Activated T-cell treated with anti-CD3 and anti-CD28 coated beads, Interleukin-2, amount 50 U/mL, for 1 hour (primary cell): Measurements from ENCODE around the gene HAX1.
"Not testable (repeated sequence)": the region's sequence is repeated elsewhere in the genome, so short reads cannot be mapped to it uniquely, and the experiment has no call there.

Experiments
- DNase-seq: peaks from one replicate; pipeline ENCODE4 v3.0.0-alpha.2; 2020

HAX1 gene

DNA sequence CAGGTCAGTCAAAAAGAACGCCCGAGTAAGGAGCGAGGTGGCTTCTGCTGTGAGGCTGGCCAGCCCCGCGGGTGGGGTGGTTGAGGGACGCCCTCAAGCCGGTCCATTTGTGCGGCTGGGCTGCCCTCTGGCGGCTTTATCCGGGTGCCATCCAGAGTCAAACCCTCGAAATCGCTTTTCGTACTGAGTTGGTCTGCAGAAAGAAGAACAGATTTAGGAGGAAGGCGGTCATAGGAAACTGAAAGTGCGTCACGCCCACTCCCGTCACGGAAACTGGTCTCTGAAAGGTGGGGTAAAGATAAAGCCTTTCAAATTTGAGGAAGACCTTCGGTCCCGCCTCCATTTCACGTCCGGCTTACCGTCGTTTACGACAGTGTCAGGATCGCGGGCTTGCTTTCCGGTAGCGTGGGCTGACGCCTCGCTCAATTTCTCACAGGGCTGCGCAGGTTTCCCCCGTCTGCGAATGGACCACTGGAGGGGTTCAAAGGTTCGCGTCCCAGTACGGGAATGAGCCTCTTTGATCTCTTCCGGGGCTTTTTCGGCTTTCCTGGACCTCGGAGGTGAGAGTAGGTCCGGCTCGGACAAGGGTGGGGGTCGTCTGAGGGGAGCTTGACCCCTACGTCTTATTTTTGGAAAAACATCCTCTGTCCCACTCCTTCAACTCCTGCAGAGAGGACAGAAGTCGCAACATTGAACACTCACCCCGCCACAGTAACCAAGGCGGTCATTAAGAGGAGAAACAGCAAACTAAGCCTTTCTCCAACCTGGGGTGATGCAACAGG, at the start of gene HAX1:
Gene HAX1, plus strand, starts transcription at position 413 of the 782 bp plus-strand sequence. Its CDS starts 95 bp downstream, at position 508.
- DNase-seq: peak; percentile 95

DNA sequence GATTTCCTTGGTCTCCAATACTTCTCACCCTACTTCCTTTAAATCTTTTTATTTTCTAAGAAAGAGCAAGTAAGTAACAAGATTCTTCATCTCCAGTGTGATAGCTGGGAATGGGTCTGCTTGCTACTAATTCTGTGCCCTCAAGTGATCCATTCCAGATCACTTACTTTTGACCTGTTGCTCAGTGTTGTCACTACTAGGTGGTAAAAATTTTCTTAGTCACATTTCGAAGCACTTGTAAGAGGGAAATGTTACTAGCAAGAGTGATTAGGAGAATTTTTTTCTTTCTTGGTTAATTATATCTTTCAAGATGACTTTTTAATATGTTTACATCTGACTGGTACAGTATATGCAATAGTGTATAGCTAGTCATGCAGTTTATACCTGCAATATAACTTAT, 49.5 kb upstream of the HAX1 start:
- no peak for DNase-seq

DNA sequence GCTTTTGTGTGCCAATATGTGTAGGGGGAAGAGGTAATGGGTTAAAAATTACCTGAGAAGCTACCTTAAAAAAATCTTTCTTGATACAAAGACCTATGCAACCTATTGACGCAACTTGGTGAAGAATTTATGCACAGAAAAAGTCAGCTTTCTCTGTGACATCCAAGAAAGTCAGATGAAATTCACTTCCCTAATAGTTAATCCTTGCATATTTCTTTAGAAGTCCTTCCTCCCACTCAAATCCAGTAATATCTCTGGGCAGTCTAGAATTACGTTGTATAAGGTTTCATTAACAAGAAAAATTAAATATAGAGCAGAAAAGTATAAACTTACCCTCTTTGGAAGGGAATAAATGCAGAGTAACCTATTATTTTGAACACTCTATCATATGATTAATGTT, 48.8 kb upstream of the HAX1 start:
- no peak for DNase-seq

DNA sequence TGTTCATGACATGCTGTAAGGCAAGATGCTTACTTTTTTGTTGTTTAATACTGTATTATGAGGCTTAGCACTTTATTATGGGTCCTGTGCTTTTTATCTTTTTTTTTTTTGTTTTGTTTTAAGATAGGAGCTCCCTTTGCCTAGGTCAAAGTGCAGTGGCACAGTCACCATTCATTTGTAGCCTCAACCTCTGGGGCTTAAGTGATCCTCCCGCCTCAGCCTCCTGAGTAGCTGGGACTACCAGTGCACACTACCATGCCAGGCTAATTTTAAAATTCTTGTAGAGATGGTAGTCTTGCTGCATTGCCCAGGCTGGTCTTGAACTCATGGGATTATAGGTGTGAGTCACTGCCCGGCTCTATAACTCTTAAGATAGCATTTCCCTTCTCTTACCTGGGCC, 47.1 kb upstream of the HAX1 start:
- DNase-seq: no peak

DNA sequence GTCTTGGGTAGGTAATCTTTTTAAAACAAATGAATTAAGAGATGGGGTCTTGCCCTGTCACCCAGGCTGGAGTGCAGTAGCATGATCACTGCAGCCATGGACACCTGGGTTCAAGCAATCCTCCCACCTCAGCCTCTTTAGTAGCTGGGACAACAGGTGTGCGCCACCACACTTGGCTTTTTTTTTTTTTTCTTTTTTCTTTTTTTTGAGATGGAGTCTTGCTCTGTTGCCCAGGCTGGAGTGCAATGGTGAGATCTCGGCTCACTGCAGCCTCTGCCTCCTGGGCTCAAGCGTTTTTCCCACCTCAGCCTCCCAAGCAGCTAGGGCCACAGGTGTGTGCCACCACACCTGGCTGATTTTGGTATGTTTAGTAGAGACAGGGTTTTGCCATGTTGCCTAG, 41.3 kb upstream of the HAX1 start:
- not testable (repeated sequence) for DNase-seq

DNA sequence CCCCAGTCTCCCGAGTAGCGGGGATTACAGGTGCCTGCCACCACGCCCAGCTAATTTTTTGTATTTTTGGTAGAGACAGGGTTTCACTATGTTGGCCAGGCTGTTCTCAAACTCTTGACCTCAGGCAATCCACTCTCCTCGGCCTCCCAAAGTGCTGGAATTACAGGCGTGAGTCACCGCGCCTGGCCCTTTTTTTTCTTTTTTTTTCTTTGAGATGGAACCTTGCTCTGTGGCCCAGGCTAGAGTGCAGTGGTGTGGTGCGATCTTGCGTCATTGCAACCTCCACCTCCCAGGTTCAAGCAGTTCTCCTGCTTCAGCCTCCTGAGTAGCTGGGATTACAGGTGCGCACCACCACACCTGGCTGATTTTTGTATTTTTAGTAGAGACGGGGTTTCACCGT, 39.3 kb upstream of the HAX1 start:
- DNase-seq: not testable (repeated sequence)

DNA sequence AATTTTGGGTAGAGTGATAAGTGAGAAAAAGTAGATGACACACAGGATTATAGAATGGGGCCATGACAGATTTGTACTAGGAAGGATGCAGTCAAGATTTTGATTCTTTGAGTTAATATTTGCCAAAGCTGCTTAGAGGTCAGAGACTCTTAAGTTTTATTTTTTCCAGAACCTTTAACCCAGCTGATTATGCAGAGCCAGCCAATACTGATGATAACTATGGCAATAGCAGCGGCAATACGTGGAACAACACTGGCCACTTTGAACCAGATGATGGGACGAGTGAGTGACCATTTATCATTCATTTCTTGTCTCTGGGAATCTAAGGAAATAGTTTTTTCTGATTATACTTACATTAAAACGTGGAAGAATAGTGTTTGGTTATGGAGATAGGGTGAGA, 35.6 kb upstream of the HAX1 start:
- no peak for DNase-seq

DNA sequence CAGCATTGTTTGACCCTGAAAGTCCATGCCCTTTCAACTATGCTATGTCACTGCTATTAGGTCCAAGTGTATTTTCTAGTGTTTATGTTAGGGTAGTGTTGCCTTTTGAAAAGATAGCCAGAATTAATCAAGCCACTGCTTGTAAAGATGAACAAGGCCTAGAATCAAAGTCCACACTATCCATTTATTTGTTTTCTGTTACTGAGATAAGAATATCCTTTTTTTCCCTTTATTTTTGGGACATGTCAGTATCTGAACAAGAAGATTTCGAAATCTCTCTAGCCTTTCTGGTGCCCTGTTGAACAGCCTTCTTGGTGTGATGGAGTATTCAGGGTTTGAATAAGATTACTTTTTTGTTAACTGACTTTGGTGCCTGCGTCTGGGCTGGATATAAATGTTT, 35.0 kb upstream of the HAX1 start:
- DNase-seq: no peak

DNA sequence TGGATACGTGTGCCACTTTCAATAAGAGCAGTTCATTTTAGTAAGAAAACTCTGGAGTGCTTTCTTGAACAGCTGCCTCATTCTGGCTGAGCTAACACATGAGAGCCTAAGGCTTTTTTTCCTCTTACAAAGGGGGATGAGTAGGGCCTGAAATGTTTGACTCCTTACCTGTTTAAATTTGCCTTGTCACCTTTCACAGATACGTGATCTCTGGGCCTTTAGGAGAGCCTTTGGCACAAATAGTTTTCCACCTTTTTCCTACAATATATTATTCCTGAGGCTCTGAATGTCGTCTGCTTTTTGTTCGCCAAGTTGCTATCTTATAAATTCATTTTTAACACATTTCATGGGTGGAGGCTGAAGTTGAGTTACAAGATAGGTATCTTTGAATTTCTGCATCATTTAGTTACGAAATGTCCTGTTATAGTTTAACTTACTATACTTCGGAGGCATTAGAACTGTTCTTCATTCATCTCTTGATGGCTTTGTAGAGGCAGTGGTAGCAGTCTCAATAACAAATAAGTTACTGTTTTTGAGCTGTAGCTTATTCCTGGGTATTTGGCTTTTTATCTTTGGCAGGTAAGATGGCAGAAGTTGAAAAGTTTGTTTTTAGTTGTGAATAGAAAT, 34.4 kb upstream of the HAX1 start:
- no peak for DNase-seq

DNA sequence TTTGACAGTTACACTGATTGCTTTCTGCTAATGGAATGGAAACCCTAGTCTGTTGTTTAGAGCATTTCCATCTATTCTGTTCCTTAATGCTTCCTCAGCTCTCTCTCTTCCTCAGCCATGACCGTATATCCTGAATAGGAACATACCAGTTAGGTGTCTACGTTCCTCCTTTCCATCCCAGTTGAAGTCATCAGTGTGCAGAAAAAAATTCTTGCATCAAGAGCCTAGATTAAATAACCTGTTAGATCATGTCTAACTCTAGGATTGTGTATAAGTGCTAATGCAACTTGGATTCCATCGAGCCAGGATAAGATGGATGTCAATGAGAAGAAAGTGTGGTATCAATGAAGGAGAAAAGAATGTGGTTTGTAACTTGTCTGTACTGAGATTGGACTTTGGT, 32.9 kb upstream of the HAX1 start:
- no peak for DNase-seq

DNA sequence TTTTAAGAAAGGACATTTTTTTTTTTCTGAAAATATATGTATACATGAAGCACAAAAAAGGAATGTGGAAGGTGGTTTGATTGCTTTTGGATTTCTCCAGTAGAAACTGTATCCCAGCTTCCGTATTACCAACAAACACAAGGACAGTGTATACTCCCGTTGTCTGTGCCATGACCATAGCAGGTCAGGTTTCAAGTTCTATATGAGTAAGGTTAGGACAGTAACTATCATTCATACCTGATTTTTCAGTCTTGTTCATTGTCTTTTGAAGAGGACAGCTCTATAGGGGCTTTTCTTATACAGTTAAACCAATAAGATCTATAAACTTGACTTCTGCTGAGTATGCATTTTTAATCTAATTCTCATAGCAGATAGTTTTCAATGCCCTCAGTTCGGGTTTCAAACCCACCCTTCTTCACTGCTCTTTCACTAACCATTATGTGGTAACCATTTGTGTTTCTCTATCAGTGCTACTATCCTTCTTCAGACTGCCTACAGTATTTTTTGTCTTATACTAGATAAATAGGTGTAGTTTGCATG, 32.1 kb upstream of the HAX1 start:
- no peak for DNase-seq

DNA sequence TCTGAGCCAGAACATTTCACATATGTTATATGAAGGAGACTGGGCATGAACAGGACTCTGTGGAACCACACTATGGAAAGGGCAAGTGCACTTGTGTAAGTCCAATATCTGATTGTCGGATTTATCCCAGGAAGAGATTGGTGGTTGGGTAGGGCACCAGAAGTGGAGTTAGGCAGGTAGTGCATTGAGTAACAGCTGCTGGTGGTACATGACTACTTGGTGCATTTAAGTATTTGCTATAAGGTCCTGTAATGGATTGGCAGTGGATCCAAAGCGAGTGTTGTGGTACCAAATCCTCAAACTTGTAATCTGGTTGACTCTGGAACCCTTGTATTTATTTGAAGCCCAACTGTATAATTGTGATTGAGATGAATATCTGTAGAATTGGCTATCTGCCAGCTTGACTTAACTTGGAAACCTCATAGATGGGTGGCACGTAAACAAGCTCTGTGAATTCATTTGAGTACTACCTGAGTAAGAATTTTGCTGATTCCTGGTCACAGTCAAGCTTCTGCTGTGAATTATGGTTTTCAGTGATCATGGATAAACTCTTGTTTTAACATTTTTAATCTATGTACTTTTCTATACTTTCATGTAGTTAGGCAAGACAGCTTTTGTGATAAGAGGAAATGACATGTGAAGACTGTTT, 30.6 kb upstream of the HAX1 start:
- DNase-seq: no peak

DNA sequence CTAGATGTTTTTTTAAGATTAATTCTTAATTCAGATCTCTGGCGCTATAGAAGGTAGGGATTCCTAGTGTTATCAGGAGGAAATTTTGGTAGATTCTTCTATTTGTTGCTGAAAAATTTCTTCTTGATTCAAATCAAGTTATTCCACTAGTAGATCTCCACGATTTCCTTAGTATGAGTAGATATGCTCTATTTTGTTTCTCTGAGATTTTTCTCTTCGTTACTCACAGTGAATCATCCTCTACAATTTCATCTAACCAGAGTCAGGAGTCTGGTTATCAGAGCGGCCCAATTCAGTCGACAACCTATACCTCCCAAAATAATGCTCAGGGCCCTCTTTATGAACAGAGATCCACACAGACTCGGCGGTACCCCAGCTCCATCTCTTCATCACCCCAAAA, 18.8 kb upstream of the HAX1 start:
- no peak for DNase-seq

DNA sequence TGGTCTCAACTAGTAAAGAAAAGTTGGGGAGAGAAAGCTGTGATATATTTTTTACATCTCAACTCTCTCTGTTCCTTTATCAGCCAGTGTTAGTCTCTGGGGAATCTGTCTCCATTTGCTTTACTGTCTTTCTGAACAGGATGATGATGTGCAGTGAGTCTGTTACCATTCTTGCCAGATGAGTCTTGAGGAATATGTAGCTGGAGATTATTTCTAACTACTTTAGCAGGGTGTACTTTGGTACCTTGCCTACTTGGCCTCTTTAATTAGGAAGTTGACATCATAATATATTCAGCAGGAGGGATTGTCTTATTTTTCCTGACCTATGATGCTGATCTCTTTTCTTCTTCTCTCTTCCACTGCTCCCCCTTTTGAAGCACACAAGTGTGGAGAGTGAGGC, 15.7 kb upstream of the HAX1 start:
- DNase-seq: no peak

DNA sequence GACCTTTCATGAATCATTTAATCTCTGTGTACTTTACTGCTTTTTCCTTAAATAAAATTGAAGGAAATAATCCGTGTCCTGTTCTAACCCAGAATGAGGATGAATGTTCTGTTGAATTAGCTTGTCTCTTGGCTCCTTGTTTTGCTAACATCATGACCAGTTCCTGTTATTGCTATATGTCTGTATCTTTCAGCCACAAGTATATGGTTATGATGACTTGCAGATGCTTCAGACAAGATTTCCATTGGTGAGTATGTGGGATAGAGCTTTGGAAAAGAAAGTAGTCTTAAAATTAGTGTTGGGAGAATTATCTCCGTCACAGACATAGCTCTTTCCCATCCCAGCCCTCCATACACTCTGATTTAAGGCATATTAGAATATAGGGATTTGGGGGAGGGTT, 13.6 kb upstream of the HAX1 start:
- no peak for DNase-seq

DNA sequence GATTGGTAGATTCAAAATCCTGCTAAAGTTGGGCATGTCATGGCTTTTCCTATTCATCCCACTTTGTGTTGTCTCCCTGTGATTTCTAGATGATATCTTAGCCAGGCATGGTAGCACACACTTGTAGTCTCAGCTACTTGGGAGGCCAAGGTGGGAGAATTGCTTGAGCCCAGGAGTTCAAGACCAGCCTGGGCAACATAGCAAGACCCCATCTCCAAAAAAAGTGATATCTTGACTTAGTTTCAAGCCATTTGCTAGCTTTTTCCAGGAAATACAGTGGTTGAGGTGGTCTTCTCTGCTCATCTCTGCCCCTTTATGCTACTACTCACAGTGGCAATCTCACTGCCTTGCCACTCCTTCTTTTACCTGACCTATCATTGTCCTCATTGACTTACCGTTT, 12.3 kb upstream of the HAX1 start:
- DNase-seq: no peak

DNA sequence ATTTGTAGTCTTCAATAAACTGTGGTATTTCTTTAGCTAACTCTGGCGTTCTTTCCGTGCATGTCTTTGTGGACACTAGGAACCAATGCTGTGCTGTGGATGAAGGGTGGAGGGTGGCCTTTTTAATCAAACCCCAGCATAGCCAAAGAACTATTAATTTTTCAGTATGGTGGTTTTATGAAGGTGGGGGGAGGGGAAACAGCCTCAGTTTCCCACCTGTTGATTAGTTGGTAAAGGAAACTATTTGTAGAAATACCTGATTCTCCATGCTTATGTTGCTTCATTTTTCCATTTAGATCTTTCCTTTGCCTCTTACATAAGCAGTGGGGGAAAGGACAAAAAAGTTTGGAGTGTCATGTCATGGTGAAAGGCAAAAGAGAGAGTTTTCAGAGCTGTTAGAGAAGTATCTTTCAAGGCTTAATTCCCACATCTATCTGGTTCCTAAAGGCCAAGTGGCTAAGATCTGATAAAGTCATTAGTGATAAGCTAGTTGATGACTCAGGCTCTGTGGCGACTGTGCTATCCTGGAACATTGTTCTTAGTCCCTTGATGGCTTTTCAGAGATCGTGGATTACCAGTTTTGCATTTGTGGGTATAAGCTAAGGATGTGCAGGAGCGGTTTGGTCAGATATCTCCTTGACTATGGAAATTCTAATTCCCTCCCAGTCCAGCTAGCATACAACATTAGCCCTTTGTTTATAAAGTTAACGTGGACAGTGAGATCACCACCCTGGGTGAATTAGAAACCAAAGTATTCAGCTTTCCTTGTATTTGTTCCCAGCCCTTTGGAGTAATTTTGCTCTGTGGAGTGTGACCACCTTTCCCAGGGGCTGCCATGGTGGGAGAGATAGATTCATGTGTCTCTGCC, 8.7 kb upstream of the HAX1 start:
- no peak for DNase-seq

DNA sequence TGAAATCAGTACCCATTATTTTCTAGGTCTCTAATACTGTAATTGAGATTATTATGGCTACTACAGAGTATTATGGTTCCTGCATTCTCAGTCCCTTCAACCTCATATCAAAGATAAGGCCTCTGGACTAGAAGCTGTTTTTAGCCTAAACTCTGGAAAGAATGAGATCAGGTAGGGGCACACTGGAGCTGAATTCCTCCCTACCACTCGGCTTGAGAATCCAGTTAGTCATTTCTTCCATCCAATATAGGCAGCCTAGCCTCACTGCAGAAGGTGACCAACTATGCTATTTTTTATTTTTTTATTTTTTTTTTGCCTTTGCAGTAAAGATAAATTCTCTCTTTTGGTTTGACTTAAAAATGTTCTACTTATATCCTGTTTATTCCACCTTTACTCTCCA, 8.0 kb upstream of the HAX1 start:
- DNase-seq: no peak

DNA sequence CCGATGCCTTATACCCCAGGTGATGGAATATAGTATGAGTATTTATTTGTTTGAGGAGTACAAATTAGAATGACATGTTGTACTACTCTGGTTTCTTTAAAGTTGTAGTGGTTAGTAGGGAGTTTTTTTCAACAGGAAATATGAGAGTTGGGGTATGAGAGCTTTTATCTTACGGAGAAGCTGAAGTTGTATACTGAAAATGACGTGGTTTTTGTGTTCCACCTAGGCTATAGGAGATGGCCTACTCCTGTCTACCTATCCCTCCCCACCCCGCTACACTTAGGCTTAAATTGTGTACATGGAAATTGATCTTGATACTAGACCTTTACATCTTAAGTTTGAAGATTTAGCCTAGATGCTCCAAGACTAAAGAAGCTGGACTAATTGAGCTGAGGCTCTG, 6.8 kb upstream of the HAX1 start:
- no peak for DNase-seq

DNA sequence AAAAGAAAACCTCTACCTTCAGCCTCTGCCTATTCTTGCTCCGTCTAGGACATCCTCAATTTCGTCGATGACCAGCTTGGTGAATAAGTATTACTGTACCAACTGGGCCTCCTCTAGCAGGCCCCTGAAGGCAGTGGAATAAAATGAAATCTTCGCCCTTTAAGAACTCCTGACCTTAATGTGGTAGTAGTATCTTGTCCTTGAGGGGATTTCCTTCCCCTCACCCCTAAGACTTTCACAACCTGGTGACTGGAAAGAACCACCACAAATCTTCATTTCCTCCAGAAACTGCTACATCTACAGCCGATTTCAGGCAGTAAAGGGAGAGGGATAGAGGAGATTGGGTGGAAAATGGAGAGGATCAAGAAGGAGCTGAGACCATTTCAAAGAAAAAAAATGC, 1.6 kb upstream of the HAX1 start:
- no peak for DNase-seq

DNA sequence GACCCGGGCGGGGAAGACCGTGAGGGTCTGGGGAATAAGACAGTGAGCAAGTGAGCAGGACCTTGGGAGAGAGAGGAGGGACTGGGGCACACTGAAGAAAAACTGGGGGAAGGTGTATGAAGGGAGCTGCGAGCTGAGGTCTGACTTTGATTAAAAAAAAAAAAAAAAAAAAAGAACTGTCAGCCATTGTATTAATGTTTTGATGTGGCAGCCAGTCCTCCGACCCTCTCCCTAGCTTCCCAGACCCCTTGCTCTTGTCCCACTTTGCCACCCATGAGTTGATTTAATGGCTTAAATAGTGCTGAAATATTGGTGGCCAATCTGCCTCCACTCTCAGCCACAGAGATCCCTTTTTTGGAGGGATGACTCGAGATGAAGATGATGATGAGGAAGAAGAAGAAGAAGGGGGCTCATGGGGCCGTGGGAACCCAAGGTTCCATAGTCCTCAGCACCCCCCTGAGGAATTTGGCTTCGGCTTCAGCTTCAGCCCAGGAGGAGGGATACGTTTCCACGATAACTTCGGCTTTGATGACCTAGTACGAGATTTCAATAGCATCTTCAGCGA, 652 bp downstream of the HAX1 start:
- no peak for DNase-seq

DNA sequence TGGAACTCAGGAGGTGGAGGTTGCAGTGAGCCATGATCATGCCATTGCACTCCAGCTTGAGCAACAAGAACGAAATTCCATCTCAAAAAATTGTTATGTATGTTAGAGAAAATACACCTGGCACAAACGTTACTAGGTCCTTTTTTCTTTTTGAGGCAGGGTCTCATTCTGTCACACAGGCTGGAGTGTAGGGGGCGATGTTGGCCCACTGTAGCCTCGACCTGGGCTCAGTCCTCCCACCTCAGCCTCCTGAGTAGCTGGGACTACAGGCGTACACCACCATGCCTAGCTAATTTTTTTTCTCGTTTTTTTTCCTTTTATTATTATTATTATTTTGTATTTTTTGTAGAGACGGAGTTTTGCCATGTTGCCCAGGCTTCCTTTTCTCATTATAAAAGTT, 4.4 kb downstream of the HAX1 start:
- peak; percentile 33 for DNase-seq

DNA sequence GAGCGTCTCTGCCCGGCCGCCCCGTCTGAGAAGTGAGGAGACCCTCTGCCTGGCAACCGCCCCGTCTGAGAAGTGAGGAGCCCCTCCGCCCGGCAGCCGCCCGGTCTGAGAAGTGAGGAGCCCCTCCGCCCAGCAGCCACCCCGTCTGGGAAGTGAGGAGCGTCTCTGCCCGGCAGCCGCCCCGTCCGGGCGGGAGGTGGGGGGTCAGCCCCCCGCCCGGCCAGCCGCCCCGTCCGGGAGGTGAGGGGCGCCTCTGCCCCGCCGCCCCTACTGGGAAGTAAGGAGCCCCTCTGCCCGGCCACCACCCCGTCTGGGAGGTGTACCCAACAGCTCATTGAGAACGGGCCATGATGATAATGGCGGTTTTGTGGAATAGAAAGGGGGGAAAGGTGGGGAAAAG, 15.2 kb downstream of the HAX1 start:
- DNase-seq: not testable (repeated sequence)
